ENCODE results near the gene LTBP2.

Gene LTBP2

GRCh38 chr14:74611650-74612349 lies at the start of gene LTBP2:
Gene LTBP2, minus strand, starts transcription at chr14:74612237. Its CDS starts 293 bp downstream, at chr14:74611944.
- no peak for DNase-seq

GRCh38 chr14:74660863-74661262 lies 48.8 kb upstream of the LTBP2 start:
- DNase-seq: no peak

- no peak for DNase-seq
Observed at GRCh38 chr14:74660167-74660566, 48.1 kb upstream of the LTBP2 start.

GRCh38 chr14:74658535-74659131 lies 46.6 kb upstream of the LTBP2 start:
- no peak for DNase-seq

GRCh38 chr14:74656964-74657363 lies 44.9 kb upstream of the LTBP2 start:
- no peak for DNase-seq

- DNase-seq: no peak
Observed at GRCh38 chr14:74655599-74656395, 43.8 kb upstream of the LTBP2 start.

- no peak for DNase-seq
Observed at GRCh38 chr14:74654931-74655330, 42.9 kb upstream of the LTBP2 start.

GRCh38 chr14:74653386-74654138 lies 41.5 kb upstream of the LTBP2 start:
- DNase-seq: no peak

- DNase-seq: no peak
Observed at GRCh38 chr14:74652541-74652940, 40.5 kb upstream of the LTBP2 start.

GRCh38 chr14:74650927-74651686 lies 39.1 kb upstream of the LTBP2 start:
- DNase-seq: no peak

GRCh38 chr14:74649673-74650072 lies 37.6 kb upstream of the LTBP2 start:
- DNase-seq: no peak

- no peak for DNase-seq
Observed at GRCh38 chr14:74649167-74649566, 37.1 kb upstream of the LTBP2 start.

- DNase-seq: no peak
Observed at GRCh38 chr14:74648601-74649000, 36.6 kb upstream of the LTBP2 start.

GRCh38 chr14:74647678-74648461 lies 35.8 kb upstream of the LTBP2 start:
- DNase-seq: no peak

GRCh38 chr14:74647061-74647677 lies 35.1 kb upstream of the LTBP2 start:
- DNase-seq: no peak

- no peak for DNase-seq
Observed at GRCh38 chr14:74645756-74646470, 33.9 kb upstream of the LTBP2 start.

GRCh38 chr14:74645244-74645643 lies 33.2 kb upstream of the LTBP2 start:
- DNase-seq: no peak

GRCh38 chr14:74641601-74642391 lies 29.8 kb upstream of the LTBP2 start:
- no peak for DNase-seq

- DNase-seq: no peak
Observed at GRCh38 chr14:74638966-74639365, 26.9 kb upstream of the LTBP2 start.

GRCh38 chr14:74638066-74638465 lies 26.0 kb upstream of the LTBP2 start:
- DNase-seq: no peak

Data from stimulated activated CD4-positive, alpha-beta T cell treated with anti-CD3 and anti-CD28 coated beads, Interleukin-4, amount 100 ng/mL, for 24 hours (primary cell).